Measurements from ENCODE around the gene ANXA4. TPM values are rescaled to one million over a fixed set of nuclear protein-coding genes. Genes with fewer than 3 reads are reported as not detected.
A peak's percentile ranks its signal among the peaks of the same experiment; 100 is the strongest.

The ANXA4 gene
- total RNA-seq, 3 donors from 2014 or later (not counting 1 experiment from before 2014, with no cell fraction given) = 44.6 to 63.6 (median 55.8) TPM

- Mint-ChIP-seq H3K4me3 (peak overlapping the region; percentile 78), H3K27ac (peak overlapping the region; percentile 70 to 93), H3K4me1 (peaks cover 79 to 83% of the 10 kb centered on the region in 2 donors), H3K36me3 (no peaks in the 10 kb centered on the region), H3K9me3 (no peaks in the 10 kb centered on the region), H3K27me3 (ENCODE audit: low read depth in 2 of 2) (no peaks in the 10 kb centered on the region)
- intact Hi-C loops (cut with micrococcal nuclease) = no loop called here
- Histone ChIP-seq H3K4me1 (ENCODE audit: control insufficient read depth, insufficient read depth, low read length) (peaks cover 51% of the 10 kb centered on the region), H3K27ac (ENCODE audit: low read length) (peak overlapping the region; percentile 85), H3K9me3 (ENCODE audit: control insufficient read depth, insufficient read depth, low read length) (no peaks in the 10 kb centered on the region), H3K27me3 (ENCODE audit: control insufficient read depth, insufficient read depth, low read length) (no peaks in the 10 kb centered on the region), H3K4me3 (ENCODE audit: low read length) (no peak overlapping the region), H3K36me3 (ENCODE audit: control insufficient read depth, insufficient read depth, low read length) (no peaks in the 10 kb centered on the region)
- 100% methylated on average over 1 of the region's 1 CpG for WGBS (ENCODE audit: insufficient coverage)
- no peak for TF ChIP-seq CTCF (IDR thresholded peaks at IDR 0.05)
- ATAC-seq (no peak), DNase-seq (no peak)
These were observed 27.3 kb downstream of the ANXA4 start for GRCh38 chr2:69769272-69769671.

GRCh38 chr2:69770193-69770702 is 28.3 kb downstream of the ANXA4 start:
- intact Hi-C loops (cut with micrococcal nuclease) = loop anchor here (1.0 to 5.0 kb wide), 2 partner anchors 59 to 123 kb away; partner anchors contain the start of gene GMCL1
- WGBS (ENCODE audit: insufficient coverage) = 25% methylated on average over 4 of the region's 5 CpGs
- no peaks in the 10 kb centered on the region for H3K36me3 ChIP-seq (ENCODE audit: control insufficient read depth, insufficient read depth, low read length)
- H3K4me1 ChIP-seq (ENCODE audit: control insufficient read depth, insufficient read depth, low read length) = peaks cover 60% of the 10 kb centered on the region
- H3K4me3 ChIP-seq (ENCODE audit: low read length) = no peak overlapping the region
- no peaks in the 10 kb centered on the region for H3K27me3 Mint-ChIP-seq (ENCODE audit: low read depth in 2 of 2)
- H3K9me3 ChIP-seq (ENCODE audit: control insufficient read depth, insufficient read depth, low read length) = no peaks in the 10 kb centered on the region
- peak overlapping the region; percentile 70 to 93 for H3K27ac Mint-ChIP-seq
- TF ChIP-seq CTCF (IDR thresholded peaks at IDR 0.05) = no peak
- H3K4me3 Mint-ChIP-seq = peak overlapping the region; percentile 88
- H3K27ac ChIP-seq (ENCODE audit: low read length) = peak overlapping the region; percentile 85
- peak; percentile 44 for DNase-seq
- peaks cover 81 to 85% of the 10 kb centered on the region in 2 donors for H3K4me1 Mint-ChIP-seq
- no peaks in the 10 kb centered on the region for H3K27me3 ChIP-seq (ENCODE audit: control insufficient read depth, insufficient read depth, low read length)
- ATAC-seq = peak; percentile 54 to 75 (median 70)
- H3K36me3 Mint-ChIP-seq = no peaks in the 10 kb centered on the region
- no peaks in the 10 kb centered on the region for H3K9me3 Mint-ChIP-seq

GRCh38 chr2:69770747-69771146 is 28.8 kb downstream of the ANXA4 start:
- H3K27ac Mint-ChIP-seq = peak overlapping the region; percentile 70 to 93

More at GRCh38 chr2:69770747-69771146, 28.8 kb downstream of the ANXA4 start:
- no peaks in the 10 kb centered on the region for H3K9me3 Mint-ChIP-seq
- Histone ChIP-seq H3K27ac (ENCODE audit: low read length) (peak overlapping the region; percentile 85), H3K36me3 (ENCODE audit: control insufficient read depth, insufficient read depth, low read length) (no peaks in the 10 kb centered on the region), H3K4me1 (ENCODE audit: control insufficient read depth, insufficient read depth, low read length) (peaks cover 61% of the 10 kb centered on the region), H3K27me3 (ENCODE audit: control insufficient read depth, insufficient read depth, low read length) (no peaks in the 10 kb centered on the region), H3K9me3 (ENCODE audit: control insufficient read depth, insufficient read depth, low read length) (no peaks in the 10 kb centered on the region), H3K4me3 (ENCODE audit: low read length) (no peak overlapping the region)
- no peak for DNase-seq
- WGBS (ENCODE audit: insufficient coverage) = 83% methylated on average over 9 of the region's 10 CpGs
- no peak for ATAC-seq
- peak overlapping the region; percentile 88 for H3K4me3 Mint-ChIP-seq
- intact Hi-C loops (cut with micrococcal nuclease) = loop anchor here (1.0 to 5.0 kb wide), 2 partner anchors 59 to 123 kb away; partner anchors contain the start of gene GMCL1
- H3K36me3 Mint-ChIP-seq = no peaks in the 10 kb centered on the region
- H3K27me3 Mint-ChIP-seq (ENCODE audit: low read depth in 2 of 2) = no peaks in the 10 kb centered on the region
- no peak for TF ChIP-seq CTCF (IDR thresholded peaks at IDR 0.05)
- peaks cover 80 to 84% of the 10 kb centered on the region in 2 donors for H3K4me1 Mint-ChIP-seq

Measured in natural killer cell (primary cell).